Measurements from ENCODE around the gene MTMR1.

MTMR1 gene
- 70.3 to 105 (median 76.1) reads per million in 9 experiments for total RNA-seq

DNA sequence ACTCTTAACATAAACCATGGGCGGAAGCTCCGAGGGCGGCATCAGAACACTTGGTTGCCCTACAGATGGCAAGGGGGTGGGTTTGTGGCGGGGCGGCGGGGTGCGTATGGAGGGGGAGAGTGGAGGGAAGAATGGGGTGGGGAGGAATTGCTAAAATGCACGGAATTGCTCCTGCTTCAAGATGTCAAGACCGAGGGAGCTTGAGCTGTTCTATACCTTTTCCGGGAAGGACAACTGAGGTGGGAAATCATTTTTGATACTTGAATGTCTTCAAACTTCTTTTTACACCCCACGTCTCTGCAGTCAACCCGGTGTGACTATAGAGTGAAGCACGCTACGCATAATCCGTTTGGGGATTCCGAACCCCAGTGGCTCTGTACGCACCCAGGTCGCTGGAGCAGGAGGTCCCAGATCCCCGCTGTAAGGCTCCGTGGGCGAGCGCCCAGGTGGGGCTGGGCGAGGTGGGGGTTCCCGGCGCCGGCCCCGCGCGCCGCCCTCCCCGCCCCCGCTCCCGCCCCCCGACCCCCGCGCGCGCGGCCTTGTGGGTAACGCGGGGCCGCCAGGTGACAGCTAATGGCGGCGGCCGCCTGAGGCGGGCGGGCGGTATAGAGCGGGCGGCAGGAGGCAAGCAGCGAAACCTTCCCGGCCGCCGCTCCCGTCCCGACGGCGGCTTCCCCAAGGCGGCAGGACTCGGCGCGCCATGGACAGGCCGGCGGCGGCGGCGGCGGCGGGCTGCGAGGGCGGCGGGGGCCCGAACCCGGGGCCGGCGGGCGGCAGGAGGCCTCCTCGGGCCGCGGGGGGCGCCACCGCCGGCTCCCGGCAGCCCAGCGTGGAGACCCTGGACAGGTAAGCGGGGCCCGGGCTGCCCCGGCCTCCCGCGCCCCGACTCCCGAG, at the start of gene MTMR1:
TSS of gene MTMR1 (plus strand) at position 566 of the 894 bp plus-strand sequence. CDS start at position 701, 135 bp downstream.
- peak; percentile 35 to 45 (median 36) for DNase-seq
- H3K4me3 Mint-ChIP-seq = peak within 1 kb of the TSS; percentile 88 to 89
- ATAC-seq (replicated peaks) = peak; percentile 69
- peak within 1 kb of the TSS; percentile 90 to 92 for H3K27ac Mint-ChIP-seq
- H3K4me1 Mint-ChIP-seq (ENCODE audit: low read depth in 2 of 2) = peaks cover 39 to 41% of the 10 kb centered on the region in 2 donors
- no peaks in the 10 kb centered on the region for H3K27me3 Mint-ChIP-seq
- H3K9me3 Mint-ChIP-seq = no peaks in the 10 kb centered on the region
- peaks cover 16% of the 10 kb centered on the region for H3K36me3 Mint-ChIP-seq (ENCODE audit: insufficient read depth)

DNA sequence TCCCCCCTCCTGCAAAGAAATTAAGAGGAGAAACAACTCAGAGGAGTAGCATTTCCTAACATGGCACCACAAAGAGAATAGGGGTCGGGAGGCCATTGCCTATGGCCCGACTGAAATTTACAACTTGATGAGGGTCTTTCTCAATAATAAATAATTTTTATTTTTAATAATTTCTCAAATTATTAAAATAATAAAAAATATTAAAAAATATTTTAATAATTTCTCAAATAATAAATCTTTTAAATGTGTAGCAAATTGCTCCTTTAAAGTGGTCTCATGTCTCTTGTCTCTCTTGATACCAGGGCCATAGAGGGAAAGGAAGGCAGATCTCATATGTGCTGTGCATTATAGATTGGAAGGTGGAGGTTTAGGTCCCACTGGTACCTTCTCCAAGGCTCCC, 49.2 kb upstream of the MTMR1 start:
- DNase-seq (no peak), ATAC-seq (replicated peaks) (no peak)
- Mint-ChIP-seq H3K36me3 (ENCODE audit: insufficient read depth) (peaks cover 17% of the 10 kb centered on the region), H3K9me3 (no peaks in the 10 kb centered on the region), H3K27me3 (no peaks in the 10 kb centered on the region), H3K27ac (no peak overlapping the region), H3K4me3 (no peak overlapping the region), H3K4me1 (ENCODE audit: low read depth in 2 of 2) (no peaks in the 10 kb centered on the region)

DNA sequence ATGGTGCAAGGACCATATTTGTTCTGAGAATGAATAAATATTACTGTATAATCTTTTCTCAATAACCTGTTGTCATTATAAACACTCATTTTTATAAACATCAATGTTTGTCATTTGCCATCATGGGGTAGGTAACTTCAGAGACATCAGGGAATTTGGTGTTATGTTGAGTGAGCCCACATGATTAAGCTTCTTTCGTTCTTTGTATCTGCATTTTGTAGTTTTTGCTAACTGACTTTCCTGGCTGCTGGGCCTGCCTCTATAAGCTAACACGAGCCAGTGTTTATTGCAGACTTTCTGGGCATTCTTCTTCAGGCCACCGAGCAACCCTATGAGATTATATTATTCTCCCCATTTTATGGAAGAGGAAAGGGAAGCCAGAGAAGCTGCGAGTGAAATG, 48.8 kb upstream of the MTMR1 start:
- no peaks in the 10 kb centered on the region for H3K4me1 Mint-ChIP-seq (ENCODE audit: low read depth in 2 of 2)
- H3K27me3 Mint-ChIP-seq = no peaks in the 10 kb centered on the region
- H3K9me3 Mint-ChIP-seq = no peaks in the 10 kb centered on the region
- no peak overlapping the region for H3K4me3 Mint-ChIP-seq
- ATAC-seq (replicated peaks) (no peak), DNase-seq (no peak)
- peak overlapping the region in 1 of 2 donors; percentile 9 for H3K27ac Mint-ChIP-seq
- H3K36me3 Mint-ChIP-seq (ENCODE audit: insufficient read depth) = peaks cover 20% of the 10 kb centered on the region

DNA sequence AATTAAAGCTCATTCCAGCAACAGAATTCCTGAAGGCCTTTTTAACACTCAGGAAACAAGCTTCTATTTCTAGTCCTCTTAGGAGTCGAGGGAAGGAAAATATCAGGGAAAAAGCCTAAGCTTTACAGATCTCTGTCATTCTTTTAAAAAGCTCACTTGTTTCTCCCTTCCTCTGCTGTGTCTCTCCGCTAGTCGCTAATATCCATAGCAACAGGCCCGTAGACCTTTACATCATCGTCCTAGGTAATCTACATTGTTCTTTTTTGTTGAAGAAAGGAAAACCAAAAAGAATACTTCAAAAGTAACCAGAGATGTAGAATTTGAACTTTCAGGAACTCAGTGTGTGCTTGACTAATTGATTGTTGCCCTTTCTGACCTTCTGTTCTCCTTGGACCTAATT, 45.9 kb upstream of the MTMR1 start:
- peaks cover 26% of the 10 kb centered on the region for H3K36me3 Mint-ChIP-seq (ENCODE audit: insufficient read depth)
- H3K4me3 Mint-ChIP-seq = no peak overlapping the region
- DNase-seq (no peak), ATAC-seq (replicated peaks) (no peak)
- no peak overlapping the region for H3K27ac Mint-ChIP-seq
- H3K9me3 Mint-ChIP-seq = no peaks in the 10 kb centered on the region
- H3K27me3 Mint-ChIP-seq = no peaks in the 10 kb centered on the region
- no peaks in the 10 kb centered on the region for H3K4me1 Mint-ChIP-seq (ENCODE audit: low read depth in 2 of 2)

DNA sequence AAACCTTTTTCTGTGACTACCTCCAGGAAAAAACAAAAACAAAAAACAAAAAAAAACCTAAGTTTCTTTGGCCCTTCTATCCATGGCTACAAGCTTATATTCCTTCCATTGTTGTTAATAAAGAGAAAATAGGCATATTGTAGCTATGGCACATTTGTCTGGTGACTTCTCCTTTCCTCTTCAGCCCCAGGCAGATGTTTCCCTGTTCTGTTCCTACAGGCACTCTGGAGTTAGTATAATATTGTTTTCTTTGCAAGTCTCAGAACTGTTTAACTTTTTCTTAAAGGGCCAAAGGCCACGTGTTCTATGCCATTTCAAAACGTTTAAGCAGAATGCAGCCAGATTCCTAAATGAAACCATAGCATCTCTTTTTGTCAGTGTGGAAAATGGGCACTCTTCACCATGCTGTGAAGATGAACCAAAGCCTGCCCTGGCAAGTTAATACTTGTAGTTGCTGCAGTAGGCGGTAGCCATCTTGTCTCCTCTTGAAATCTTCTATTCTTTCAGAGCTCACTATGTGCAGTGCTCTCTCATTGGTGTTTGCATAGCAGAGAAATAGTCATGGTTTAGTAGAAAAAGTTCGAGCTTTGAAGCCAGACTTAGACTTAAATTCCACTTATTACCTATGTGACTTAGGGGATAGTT, 44.8 kb upstream of the MTMR1 start:
- no peak overlapping the region for H3K27ac Mint-ChIP-seq
- H3K27me3 Mint-ChIP-seq = no peaks in the 10 kb centered on the region
- no peak for ATAC-seq (replicated peaks)
- H3K4me1 Mint-ChIP-seq (ENCODE audit: low read depth in 2 of 2) = no peaks in the 10 kb centered on the region
- DNase-seq = no peak
- H3K9me3 Mint-ChIP-seq = no peaks in the 10 kb centered on the region
- H3K4me3 Mint-ChIP-seq = no peak overlapping the region
- H3K36me3 Mint-ChIP-seq (ENCODE audit: insufficient read depth) = peaks cover 23% of the 10 kb centered on the region

DNA sequence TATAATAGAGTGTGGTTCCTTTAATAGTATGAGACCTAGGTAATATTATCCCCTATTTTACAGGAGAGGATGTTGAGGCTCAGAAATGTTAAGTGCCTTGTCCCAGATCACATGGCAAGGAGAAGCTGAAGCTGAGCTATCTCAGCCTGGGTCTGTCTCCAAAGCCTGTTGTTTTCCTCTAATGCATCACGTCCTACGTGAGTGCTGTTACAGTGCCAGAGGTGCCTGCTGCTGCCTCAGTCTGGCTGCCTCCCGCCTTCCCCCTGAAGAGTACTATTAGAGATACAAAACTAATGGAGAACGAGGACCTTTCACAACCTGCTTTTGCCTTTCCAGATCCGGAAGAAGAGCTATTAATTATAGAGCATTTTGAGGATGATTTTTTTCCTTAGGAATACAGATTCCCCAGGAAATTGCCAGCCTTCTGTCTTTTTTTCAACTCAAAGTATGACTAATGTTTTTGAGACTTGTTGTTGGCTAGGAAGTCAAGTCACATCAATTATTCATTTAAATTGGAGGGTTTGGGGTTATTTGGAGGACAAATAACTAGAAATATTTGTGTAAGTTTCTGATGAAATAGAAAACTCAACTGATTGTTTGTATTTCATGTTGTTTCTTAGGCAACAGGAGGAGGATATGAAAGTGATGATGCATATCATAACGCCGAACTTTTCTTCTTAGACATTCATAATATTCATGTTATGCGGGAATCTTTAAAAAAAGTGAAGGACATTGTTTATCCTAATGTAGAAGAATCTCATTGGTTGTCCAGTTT, 43.9 kb upstream of the MTMR1 start:
- H3K27me3 Mint-ChIP-seq = no peaks in the 10 kb centered on the region
- H3K36me3 Mint-ChIP-seq (ENCODE audit: insufficient read depth) = peaks cover 19% of the 10 kb centered on the region
- no peak overlapping the region for H3K4me3 Mint-ChIP-seq
- ATAC-seq (replicated peaks) = no peak
- DNase-seq = no peak
- no peak overlapping the region for H3K27ac Mint-ChIP-seq
- H3K4me1 Mint-ChIP-seq (ENCODE audit: low read depth in 2 of 2) = no peaks in the 10 kb centered on the region
- H3K9me3 Mint-ChIP-seq = no peaks in the 10 kb centered on the region

DNA sequence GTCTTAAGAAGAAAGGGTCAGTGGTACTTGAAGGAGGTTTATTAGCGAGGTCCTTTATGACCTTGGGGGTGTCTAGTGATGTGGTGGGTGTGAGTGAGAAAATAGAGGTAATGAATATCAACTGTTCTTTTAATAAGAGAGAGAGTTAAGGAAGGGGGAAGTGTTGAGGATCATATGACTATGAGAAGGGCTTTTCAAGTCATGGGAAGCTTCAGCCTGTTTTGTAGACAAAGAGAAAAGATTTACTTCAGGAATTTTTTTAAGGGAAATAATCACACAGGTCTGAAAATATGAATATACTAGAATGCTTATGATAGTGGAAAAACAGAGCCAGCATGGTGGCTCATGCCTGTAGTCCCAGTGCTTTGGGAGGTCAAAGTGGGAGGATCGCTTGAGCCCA, 41.3 kb upstream of the MTMR1 start:
- ATAC-seq (replicated peaks) (no peak), DNase-seq (no peak)
- Mint-ChIP-seq H3K9me3 (no peaks in the 10 kb centered on the region), H3K4me1 (ENCODE audit: low read depth in 2 of 2) (no peaks in the 10 kb centered on the region), H3K27ac (peak overlapping the region in 1 of 2 donors; percentile 66), H3K27me3 (no peaks in the 10 kb centered on the region), H3K36me3 (ENCODE audit: insufficient read depth) (peaks cover 19% of the 10 kb centered on the region), H3K4me3 (no peak overlapping the region)

DNA sequence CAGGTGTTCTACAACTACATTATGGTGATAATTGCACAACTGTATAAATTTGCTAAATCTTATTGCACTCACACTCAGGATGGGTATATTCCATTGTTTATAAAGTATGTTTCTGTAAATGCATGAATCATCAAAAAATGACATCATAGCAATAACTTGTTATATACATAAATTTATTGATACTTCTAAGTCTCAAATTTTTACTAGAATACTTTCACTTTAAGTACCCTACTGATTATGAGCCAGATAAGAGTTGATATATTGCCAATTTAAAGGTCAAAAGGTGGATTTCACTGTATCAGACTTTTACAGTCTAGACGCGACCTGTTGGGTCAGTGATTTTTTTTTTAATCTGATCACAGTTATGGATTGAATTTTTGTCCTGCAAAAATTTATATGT, 37.4 kb upstream of the MTMR1 start:
- Mint-ChIP-seq H3K27ac (no peak overlapping the region), H3K27me3 (no peaks in the 10 kb centered on the region), H3K9me3 (no peaks in the 10 kb centered on the region), H3K4me1 (ENCODE audit: low read depth in 2 of 2) (no peaks in the 10 kb centered on the region), H3K36me3 (ENCODE audit: insufficient read depth) (peaks cover 13% of the 10 kb centered on the region), H3K4me3 (no peak overlapping the region)
- DNase-seq = no peak
- ATAC-seq (replicated peaks) = no peak

DNA sequence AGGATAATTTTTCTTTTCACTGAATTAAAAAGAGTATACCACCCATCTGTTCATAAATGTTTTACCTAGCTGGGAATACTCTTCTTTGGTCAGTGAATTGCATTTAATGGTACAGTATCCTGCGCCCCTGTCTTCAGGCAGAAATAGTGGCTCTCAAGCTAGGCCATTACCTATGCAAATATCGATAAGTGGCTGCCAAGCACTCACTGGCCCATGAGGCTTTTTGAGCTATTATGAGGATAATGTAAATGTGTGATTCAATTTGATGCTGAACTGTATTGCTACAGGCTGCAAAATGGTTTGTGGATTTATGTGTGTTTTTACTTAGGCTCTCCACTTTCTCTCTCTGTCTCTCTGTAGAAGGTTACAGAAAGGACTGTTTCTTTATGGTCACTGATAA, 30.1 kb upstream of the MTMR1 start:
- DNase-seq (no peak), ATAC-seq (replicated peaks) (no peak)
- Mint-ChIP-seq H3K27ac (no peak overlapping the region), H3K4me3 (no peak overlapping the region), H3K9me3 (no peaks in the 10 kb centered on the region), H3K27me3 (no peaks in the 10 kb centered on the region), H3K36me3 (ENCODE audit: insufficient read depth) (peaks cover 31% of the 10 kb centered on the region), H3K4me1 (ENCODE audit: low read depth in 2 of 2) (peaks cover 0 to 2% of the 10 kb centered on the region in 2 donors)

DNA sequence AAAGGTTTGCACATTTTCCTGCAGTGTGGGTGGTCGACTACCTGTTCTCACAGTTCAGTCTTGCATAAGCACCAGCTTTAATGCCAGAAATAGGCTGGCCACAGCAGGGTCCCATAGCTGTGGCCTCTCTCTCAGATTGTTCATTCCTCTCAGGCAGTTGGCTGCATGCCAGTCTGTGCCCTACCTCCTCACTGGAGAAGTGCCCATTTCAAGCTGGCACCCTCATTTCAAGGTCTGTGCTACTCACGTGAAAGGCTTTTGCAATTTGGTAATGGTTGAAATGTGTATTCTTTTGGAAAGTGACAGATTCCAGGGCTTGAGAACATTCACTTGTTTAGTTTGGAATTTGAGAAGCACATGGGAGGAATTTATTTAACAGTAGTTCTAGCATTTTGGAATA, 28.9 kb upstream of the MTMR1 start:
- Mint-ChIP-seq H3K9me3 (no peaks in the 10 kb centered on the region), H3K36me3 (ENCODE audit: insufficient read depth) (peaks cover 31% of the 10 kb centered on the region), H3K27ac (no peak overlapping the region), H3K27me3 (no peaks in the 10 kb centered on the region), H3K4me3 (no peak overlapping the region), H3K4me1 (ENCODE audit: low read depth in 2 of 2) (peaks cover 0 to 2% of the 10 kb centered on the region in 2 donors)
- no peak for DNase-seq
- ATAC-seq (replicated peaks) = no peak

DNA sequence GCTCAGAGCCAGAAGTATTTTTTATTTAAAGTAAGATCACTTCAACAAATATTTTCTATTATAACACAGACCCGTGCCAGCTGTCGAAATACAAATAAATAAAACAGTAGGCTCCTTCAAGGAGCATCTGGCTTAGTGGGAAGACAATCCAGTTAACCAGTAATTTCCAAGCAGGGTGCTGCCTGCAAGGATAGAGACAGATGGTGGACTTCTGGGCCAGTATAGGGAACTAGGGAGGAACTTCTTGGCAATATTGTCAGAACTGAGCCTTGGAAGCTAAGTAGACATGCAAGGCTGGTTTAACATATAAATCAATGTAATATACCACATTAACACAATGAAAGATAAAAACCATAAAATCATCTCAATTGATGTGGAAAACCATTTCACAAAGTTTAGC, 17.0 kb upstream of the MTMR1 start:
- Mint-ChIP-seq H3K27me3 (no peaks in the 10 kb centered on the region), H3K36me3 (ENCODE audit: insufficient read depth) (no peaks in the 10 kb centered on the region), H3K4me3 (no peak overlapping the region), H3K27ac (no peak overlapping the region), H3K9me3 (no peaks in the 10 kb centered on the region), H3K4me1 (ENCODE audit: low read depth in 2 of 2) (no peaks in the 10 kb centered on the region)
- no peak for ATAC-seq (replicated peaks)
- DNase-seq = no peak

DNA sequence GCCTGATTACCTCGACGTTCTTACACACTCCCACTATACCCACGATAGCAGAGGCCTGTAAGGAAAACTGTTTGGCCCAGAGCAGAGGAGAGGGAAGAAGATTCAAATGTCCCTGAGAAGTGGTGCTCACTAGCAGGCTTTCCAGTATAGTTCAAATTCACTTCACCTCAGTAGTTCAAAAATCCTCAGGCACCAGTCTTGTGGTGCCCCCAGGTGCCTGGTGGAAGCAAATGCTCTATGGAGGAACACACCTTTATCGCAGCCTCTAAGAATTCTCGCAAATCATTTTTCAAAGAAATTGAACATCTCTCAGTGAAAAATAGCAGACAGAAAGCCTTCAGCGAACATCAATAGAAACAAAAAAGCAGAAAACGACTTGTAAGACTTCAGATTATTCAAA, 12.2 kb upstream of the MTMR1 start:
- Mint-ChIP-seq H3K27ac (no peak overlapping the region), H3K9me3 (no peaks in the 10 kb centered on the region), H3K27me3 (no peaks in the 10 kb centered on the region), H3K4me3 (no peak overlapping the region), H3K36me3 (ENCODE audit: insufficient read depth) (no peaks in the 10 kb centered on the region), H3K4me1 (ENCODE audit: low read depth in 2 of 2) (peaks cover 2 to 5% of the 10 kb centered on the region in 2 donors)
- DNase-seq = no peak
- no peak for ATAC-seq (replicated peaks)

DNA sequence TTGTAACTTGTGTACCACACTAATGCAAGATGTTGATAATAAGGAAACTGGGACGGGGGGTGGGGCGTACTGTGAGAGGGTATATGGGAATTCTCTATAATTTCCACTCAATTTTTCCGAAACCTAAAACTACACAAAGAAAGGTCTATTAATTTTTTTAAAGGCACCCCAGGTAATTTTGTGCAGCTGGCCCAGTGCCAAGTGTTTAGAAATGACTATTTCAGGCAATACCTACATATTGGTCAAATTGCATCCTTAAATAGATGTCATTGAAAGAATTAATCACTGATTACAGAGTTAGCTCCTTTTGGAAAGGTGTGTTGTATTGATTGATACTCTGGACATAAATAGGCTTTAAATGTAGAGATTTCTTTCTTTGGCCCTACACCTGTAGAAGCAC, 10.1 kb upstream of the MTMR1 start:
- peaks cover 2 to 5% of the 10 kb centered on the region in 2 donors for H3K4me1 Mint-ChIP-seq (ENCODE audit: low read depth in 2 of 2)
- DNase-seq (no peak), ATAC-seq (replicated peaks) (no peak)
- H3K4me3 Mint-ChIP-seq = no peak overlapping the region
- H3K27me3 Mint-ChIP-seq = no peaks in the 10 kb centered on the region
- no peaks in the 10 kb centered on the region for H3K36me3 Mint-ChIP-seq (ENCODE audit: insufficient read depth)
- H3K27ac Mint-ChIP-seq = no peak overlapping the region
- no peaks in the 10 kb centered on the region for H3K9me3 Mint-ChIP-seq
